Glomerular visceral epithelial cell (primary cell): ENCODE results near the gene LRRC3.

Experiments used
- DNase-seq: peaks from one replicate; pipeline ENCODE4 v3.0.0-alpha.2; 2016; ENCODE audit errors: extremely low spot score

Gene LRRC3

GRCh38 chr21:44456915-44457736 is 1.8 kb downstream of the LRRC3 start:
- no peak for DNase-seq

- DNase-seq = no peak
These were observed 3.8 kb downstream of the LRRC3 start for GRCh38 chr21:44458971-44459711.

- no peak for DNase-seq
These were observed 4.6 kb downstream of the LRRC3 start for GRCh38 chr21:44459712-44460440.

GRCh38 chr21:44460441-44460755 is 5.1 kb downstream of the LRRC3 start:
- no peak for DNase-seq

- no peak for DNase-seq
These were observed 5.7 kb downstream of the LRRC3 start for GRCh38 chr21:44461005-44461404.

GRCh38 chr21:44461464-44462001 is 6.2 kb downstream of the LRRC3 start:
- DNase-seq = no peak

- no peak for DNase-seq
These were observed 7.0 kb downstream of the LRRC3 start for GRCh38 chr21:44462086-44462833.

- DNase-seq = no peak
These were observed 7.5 kb downstream of the LRRC3 start for GRCh38 chr21:44462834-44463200.

- no peak for DNase-seq
These were observed 8.4 kb downstream of the LRRC3 start for GRCh38 chr21:44463724-44464123.

GRCh38 chr21:44464351-44464750 is 9.0 kb downstream of the LRRC3 start:
- DNase-seq = no peak

GRCh38 chr21:44466351-44466954 is 11.1 kb downstream of the LRRC3 start:
- no peak for DNase-seq

GRCh38 chr21:44466996-44467858 is 11.9 kb downstream of the LRRC3 start:
- DNase-seq = no peak

- no peak for DNase-seq
These were observed 12.5 kb downstream of the LRRC3 start for GRCh38 chr21:44467859-44468195.

- DNase-seq = no peak
These were observed 16.0 kb downstream of the LRRC3 start for GRCh38 chr21:44471341-44471740.

- DNase-seq = no peak
These were observed 16.7 kb downstream of the LRRC3 start for GRCh38 chr21:44471996-44472395.

- no peak for DNase-seq
These were observed 18.7 kb downstream of the LRRC3 start for GRCh38 chr21:44473915-44474555.

GRCh38 chr21:44475266-44475845 is 20.0 kb downstream of the LRRC3 start:
- DNase-seq = no peak

GRCh38 chr21:44477131-44477530 is 21.8 kb downstream of the LRRC3 start:
- DNase-seq = no peak

- DNase-seq = no peak
These were observed 22.4 kb downstream of the LRRC3 start for GRCh38 chr21:44477712-44478111.
